Peyer's patch (tissue), 4 donors: ENCODE measurements around the gene CHD9.

Source experiments
- CTCF ChIP-seq, 6 experiments: fragments of 450-650 bp in 4 of 6; fragments of 200-600 bp in 2 of 6; sonication (generic) in 1 of 6; IDR thresholded peaks; one replicate each; pipeline ENCODE4 v1.5.1; 2017 to 2019; ENCODE audit warnings: antibody characterized with exemption in 6 of 6, mild to moderate bottlenecking in 3 of 6, moderate library complexity in 1 of 6
- POLR2A ChIP-seq, 2 donors: fragments of 450-650 bp; IDR thresholded peaks; one replicate each; pipeline ENCODE4 v1.5.1; 2017; ENCODE audit warnings: antibody characterized with exemption in 2 of 2, mild to moderate bottlenecking in 2 of 2, moderate library complexity in 2 of 2

GRCh38 chr16:53121043-53121620 is 66.3 kb downstream of the CHD9 start:
- TF ChIP-seq CTCF (IDR thresholded peaks at IDR 0.05), result no peak
- TF ChIP-seq POLR2A (IDR thresholded peaks at IDR 0.05), result no peak
